Posterior cingulate gyrus (tissue), 11 donors: ENCODE data around the gene BLOC1S5.
"Not testable (repeated sequence)": the region's sequence is repeated elsewhere in the genome, so short reads cannot be mapped to it uniquely, and the experiment has no call there.

Experiments
- DNase-seq, 10 donors: peaks; one replicate each; pipeline versions ENCODE4 v3.0.0 to v3.0.0-alpha.2; 2020 to 2021; ENCODE audit warnings: mixed read lengths in 3 of 10
- intact Hi-C: fragments of 100-400 bp; cut with DNase I; formaldehyde crosslinking; loops from one replicate; pipeline ENCODE4 v1.15.1; 2023

The BLOC1S5 gene

GRCh38 chr6:7999201-7999600 lies 65.0 kb downstream of the BLOC1S5 start:
- no peak for DNase-seq
- intact Hi-C loops, result no loop called here

DNA sequence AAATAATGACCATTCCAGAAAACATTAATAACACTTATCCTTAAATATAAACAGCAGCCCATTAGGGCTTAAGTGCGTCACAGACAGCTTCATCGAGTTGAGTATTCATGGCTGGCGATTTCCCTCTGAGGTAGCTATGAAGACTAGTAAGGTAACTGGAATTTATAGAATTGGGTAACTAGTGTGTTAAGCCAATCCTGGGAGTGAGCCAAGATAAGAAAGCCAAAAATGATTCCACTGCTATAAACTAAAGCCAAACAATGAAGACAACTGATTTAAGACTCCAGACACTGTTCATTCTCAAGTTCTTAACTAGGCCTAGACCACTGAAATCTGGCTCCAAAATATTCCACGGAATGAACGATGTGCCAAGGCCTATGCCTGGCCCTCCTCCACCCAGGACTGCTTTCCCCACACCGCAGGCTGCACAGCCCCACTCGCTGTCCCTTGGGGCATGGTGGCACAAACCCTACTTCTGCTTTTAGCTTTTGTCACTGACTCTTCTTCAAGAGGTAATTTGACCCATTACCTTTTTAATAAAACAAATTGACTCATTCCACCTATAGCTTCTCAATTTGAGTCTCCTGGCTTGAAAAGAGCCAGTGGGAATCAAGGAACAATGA lies 66.0 kb downstream of the BLOC1S5 start:
- no peak for DNase-seq
- intact Hi-C loops, result no loop called here

DNA sequence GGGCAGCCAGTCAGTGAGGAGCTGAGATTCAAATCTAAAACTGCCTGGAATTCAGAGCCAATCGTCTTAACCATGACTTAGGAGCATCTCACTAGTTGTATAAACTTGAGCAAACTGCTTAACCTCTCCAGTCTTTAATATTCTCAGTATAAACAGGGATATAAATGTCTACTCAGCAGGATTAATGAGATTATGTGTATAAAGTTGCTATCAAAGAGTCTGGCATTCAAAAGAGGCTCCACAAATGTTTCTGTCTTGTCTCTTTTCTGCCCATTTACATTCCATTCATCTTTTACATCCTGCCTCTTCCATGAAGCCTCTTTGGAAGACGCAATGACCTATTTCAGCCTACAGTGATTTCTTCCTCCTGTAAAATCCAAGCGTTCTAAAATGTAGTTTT lies 66.9 kb downstream of the BLOC1S5 start:
- no peak for DNase-seq
- intact Hi-C loops, result no loop called here

DNA sequence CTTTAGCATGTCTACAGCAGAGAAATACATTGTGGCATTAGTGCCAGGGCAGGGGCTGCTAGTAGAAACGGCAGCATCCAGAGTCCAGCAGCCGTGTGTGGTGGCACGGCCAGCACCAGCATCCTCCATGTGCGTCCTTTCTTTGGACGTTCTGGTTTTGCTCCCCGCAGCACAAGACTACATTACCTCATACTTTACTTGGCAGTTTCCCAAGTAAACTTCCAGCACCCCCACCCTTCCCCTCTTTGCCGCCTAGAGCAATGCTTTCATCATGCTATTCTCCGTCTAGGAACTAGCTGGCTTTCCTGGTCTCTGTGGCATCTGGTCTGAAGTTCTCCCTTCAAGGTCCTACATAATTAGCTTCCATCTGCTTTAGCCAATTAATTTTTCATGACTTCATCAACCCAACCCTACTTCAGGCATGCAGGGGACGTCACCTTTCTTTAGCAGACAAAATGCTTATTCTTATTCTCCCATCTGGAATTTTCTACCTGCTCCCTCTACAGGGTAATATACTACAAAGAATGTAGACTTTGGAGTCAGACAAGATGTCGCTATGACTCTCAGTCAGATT lies 67.6 kb downstream of the BLOC1S5 start:
- intact Hi-C loops, result no loop called here
- no peak for DNase-seq

GRCh38 chr6:7993952-7994351 lies 70.2 kb downstream of the BLOC1S5 start:
- DNase-seq, result no peak
- intact Hi-C loops, result loop anchor here (5.0 kb wide), 2 partner anchors 97 to 272 kb away; no protein-coding TSS in a partner anchor

GRCh38 chr6:7993399-7993798 lies 70.8 kb downstream of the BLOC1S5 start:
- DNase-seq, result no peak
- intact Hi-C loops, result loop anchor here (5.0 kb wide), 2 partner anchors 96 to 271 kb away; no protein-coding TSS in a partner anchor

- no peak for DNase-seq
- intact Hi-C loops, result loop anchor here (5.0 kb wide), 2 partner anchors 95 to 270 kb away; no protein-coding TSS in a partner anchor
Measured at GRCh38 chr6:7992002-7992815, 72.0 kb downstream of the BLOC1S5 start.

DNA sequence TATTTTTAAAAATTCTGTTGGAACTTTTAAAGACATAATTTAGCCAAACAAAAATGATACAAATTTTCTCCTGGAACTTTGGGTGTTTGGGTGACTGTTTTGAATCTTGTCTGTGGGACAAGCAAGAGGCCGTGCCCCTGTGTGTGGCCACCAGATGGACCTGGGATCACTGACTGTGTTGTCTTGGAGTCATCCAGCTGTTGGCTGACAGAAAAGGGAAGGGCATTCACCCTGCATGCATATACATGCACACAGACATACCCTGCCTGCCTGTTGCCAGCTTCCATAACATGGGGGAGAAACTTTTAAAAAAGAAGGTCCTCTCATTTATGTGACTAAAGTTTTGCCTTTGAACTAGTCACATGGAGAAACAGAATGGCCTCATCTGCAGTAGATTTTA lies 72.7 kb downstream of the BLOC1S5 start:
- DNase-seq, result no peak
- intact Hi-C loops, result loop anchor here (5.0 kb wide), 2 partner anchors 94 to 269 kb away; no protein-coding TSS in a partner anchor

- intact Hi-C loops, result no loop called here
Measured at GRCh38 chr6:7986219-7986618, 78.0 kb downstream of the BLOC1S5 start.

DNA sequence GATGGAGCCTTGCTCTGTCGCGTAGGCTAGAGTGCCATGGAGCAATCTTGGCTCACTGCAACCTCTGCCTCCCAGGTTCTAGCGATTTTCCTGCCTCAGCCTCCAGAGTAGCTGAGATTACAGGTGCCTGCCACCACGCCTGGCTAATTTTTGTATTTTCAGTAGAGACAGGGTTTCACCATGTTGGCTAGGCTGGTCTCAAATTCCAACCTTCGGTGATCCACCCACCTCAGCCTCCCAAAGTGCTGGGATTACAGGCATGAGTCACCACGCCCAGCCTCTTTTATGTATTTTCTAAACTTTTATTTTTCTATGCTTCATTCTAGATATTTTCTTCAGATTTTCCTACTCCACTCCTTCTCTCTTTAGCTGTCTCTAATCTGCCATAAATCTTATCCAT lies 80.2 kb downstream of the BLOC1S5 start:
- intact Hi-C loops, DNase-seq: not testable (repeated sequence)

More at GRCh38 chr6:7986219-7986618, 78.0 kb downstream of the BLOC1S5 start:
- peak in 1 of 10 donors; percentile 56 for DNase-seq

GRCh38 chr6:7979831-7980230 lies 84.4 kb downstream of the BLOC1S5 start:
- intact Hi-C loops, result loop anchor here (5.0 kb wide), 1 partner anchor 68 kb away; the partner anchor contains the start of gene TXNDC5

DNA sequence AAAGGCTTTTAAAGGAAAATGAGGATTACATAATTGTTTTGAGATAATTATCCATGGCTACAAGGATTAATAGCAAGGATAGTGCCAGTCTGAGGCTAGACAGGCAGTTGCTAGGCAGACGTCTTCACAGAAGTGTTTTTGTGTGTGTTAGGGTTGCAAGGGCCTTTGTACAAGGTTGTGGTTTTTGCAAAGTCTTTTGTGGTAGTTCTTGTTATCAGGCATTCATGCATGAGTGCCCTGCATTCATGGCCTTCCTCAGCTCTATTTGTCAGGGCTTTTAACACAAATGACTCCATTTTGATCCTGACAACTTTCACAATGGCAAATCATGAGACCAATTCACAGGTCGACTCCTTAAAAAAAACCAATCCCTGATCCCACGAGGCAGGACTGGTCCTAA lies 85.5 kb downstream of the BLOC1S5 start:
- DNase-seq, result no peak
- intact Hi-C loops, result loop anchor here (5.0 kb wide), 1 partner anchor 66 kb away; the partner anchor contains the start of gene TXNDC5

More at GRCh38 chr6:7979831-7980230, 84.4 kb downstream of the BLOC1S5 start:
- no peak for DNase-seq

- DNase-seq, result peak in 1 of 10 donors; percentile 16
- intact Hi-C loops, result loop anchor here (5.0 kb wide), 1 partner anchor 64 kb away; the partner anchor contains the start of gene TXNDC5
Measured at GRCh38 chr6:7976485-7977056, 87.6 kb downstream of the BLOC1S5 start.

- intact Hi-C loops, result loop anchor here (5.0 kb wide), 1 partner anchor 63 kb away; the partner anchor contains the start of gene TXNDC5
- peak in 4 of 10 donors; percentile 3 to 39 (median 27) for DNase-seq
Measured at GRCh38 chr6:7975764-7976146, 88.4 kb downstream of the BLOC1S5 start.

- intact Hi-C loops, result loop anchor here (5.0 kb wide), 1 partner anchor 63 kb away; the partner anchor contains the start of gene TXNDC5
- peak; percentile 52 to 96 (median 80) for DNase-seq
Measured at GRCh38 chr6:7974938-7975763, 89.0 kb downstream of the BLOC1S5 start.

DNA sequence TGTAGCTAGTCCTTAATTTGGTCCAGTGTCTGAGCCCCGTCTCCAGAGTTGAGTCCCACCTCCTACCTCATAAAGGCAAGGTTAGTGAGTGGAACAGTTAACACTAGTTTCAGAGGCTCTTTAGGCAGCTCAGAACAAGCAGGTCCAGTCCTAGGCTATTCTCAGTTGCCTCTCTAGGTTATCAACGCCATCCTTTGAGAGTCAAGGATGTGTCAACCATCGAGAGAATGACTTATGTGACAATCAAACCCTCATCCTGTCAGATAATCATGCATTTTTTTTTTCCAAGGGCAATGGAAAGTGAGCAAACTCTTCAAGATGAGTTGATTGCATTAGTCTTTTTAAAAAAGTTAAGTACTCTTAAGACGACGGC lies 89.6 kb downstream of the BLOC1S5 start:
- intact Hi-C loops, result no loop called here
- no peak for DNase-seq

DNA sequence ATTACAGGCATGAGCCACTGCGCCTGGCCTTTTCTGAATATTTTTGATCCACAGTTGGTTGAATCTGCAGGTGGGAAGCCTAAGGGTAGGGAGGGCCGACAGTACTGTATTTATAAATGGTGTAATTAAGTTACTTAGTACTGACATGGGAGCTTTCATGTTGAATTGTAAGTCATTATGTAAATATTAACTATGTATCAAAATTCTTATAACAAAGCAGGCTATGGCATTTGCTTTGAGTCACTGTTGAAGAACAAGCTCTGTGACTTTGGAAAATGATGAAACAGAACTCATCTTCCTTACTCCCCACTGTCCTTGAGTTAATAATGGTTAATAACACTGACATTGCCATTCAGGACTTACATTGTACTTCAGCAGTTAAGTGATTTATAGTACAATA lies 90.6 kb downstream of the BLOC1S5 start:
- intact Hi-C loops, result no loop called here
- no peak for DNase-seq

DNA sequence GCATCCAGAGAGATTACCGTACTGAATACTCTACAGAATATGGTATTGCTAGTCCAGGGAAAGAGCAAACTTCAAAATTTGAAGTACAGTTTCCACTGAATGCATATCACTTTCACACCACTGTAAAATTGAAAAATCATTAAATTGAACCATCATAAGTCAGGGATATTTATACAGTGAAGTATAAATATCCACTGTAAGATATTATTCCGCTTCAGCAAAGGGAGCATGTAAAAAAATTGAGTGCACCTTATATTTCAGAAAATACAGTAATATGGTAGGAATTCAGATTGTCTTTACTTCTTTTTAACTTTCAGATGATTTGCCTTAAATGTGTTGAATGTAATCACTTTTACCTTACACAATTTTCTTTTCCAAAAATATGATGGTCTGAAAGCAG lies 92.7 kb downstream of the BLOC1S5 start:
- DNase-seq, result no peak
- intact Hi-C loops, result no loop called here

DNA sequence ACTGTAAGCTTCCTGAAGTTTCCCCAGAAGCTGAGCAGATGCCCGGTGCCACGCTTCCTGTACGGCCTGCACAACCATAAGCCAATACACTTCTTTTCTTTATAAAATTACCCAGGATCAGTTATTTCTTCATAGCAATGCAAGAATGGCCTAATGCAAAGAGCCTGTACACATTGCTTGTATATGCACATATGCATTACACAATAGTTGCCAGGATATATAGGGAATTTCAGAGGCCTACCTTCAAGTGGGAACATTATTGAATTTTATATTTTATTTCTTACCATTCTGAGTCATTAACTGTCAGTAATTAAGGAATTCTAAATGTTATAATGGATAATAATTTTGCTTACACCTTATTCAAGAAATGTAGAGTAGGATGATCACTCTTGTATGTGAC lies 93.6 kb downstream of the BLOC1S5 start:
- DNase-seq, result no peak
- intact Hi-C loops, result no loop called here
